Rectal smooth muscle tissue (tissue), 1 donor: ENCODE results near the gene E2F4.
A peak's percentile ranks its signal among the peaks of the same experiment; 100 is the strongest.

Experiments used
- H3K27ac ChIP-seq: one replicate; pipeline ENCODE4 v1.7.0; 2013; ENCODE audit warnings: low read depth, low read length, inconsistent platforms
- H3K27me3 ChIP-seq: one replicate; pipeline ENCODE4 v1.7.0; 2013; ENCODE audit warnings: low read length; ENCODE audit not compliant: control insufficient read depth, insufficient read depth
- H3K36me3 ChIP-seq: one replicate; pipeline ENCODE4 v1.7.0; 2013; ENCODE audit warnings: low read length; ENCODE audit not compliant: control insufficient read depth, insufficient read depth
- H3K4me1 ChIP-seq: one replicate; pipeline ENCODE4 v1.7.0; 2013; ENCODE audit warnings: low read length; ENCODE audit not compliant: control insufficient read depth, insufficient read depth
- H3K4me3 ChIP-seq: one replicate; pipeline ENCODE4 v1.7.0; 2013; ENCODE audit warnings: low read length
- H3K9ac ChIP-seq: one replicate; pipeline ENCODE4 v1.7.0; 2013; ENCODE audit warnings: low read length

The E2F4 gene

GRCh38 chr16:67191995-67192681, at the start of gene E2F4:
Gene E2F4, plus strand, starts transcription at chr16:67192155. Its CDS starts 73 bp downstream, at chr16:67192228.
- peak within 1 kb of the TSS; percentile 40 for H3K27ac ChIP-seq
- H3K4me3 ChIP-seq = peak within 1 kb of the TSS; percentile 97
- H3K36me3 ChIP-seq = peaks cover 23% of the 10 kb centered on the region
- H3K4me1 ChIP-seq = peaks cover 12% of the 10 kb centered on the region
- H3K9ac ChIP-seq = peak within 1 kb of the TSS; percentile 95
- no peaks in the 10 kb centered on the region for H3K27me3 ChIP-seq

- H3K27ac ChIP-seq = no peak overlapping the region
- H3K4me3 ChIP-seq = no peak overlapping the region
- H3K27me3 ChIP-seq = no peaks in the 10 kb centered on the region
- H3K4me1 ChIP-seq = no peaks in the 10 kb centered on the region
- no peak overlapping the region for H3K9ac ChIP-seq
- peaks cover 62% of the 10 kb centered on the region for H3K36me3 ChIP-seq
These were observed 49.6 kb upstream of the E2F4 start for GRCh38 chr16:67142342-67142741.

- Histone ChIP-seq H3K27me3 (no peaks in the 10 kb centered on the region), H3K4me3 (no peak overlapping the region), H3K36me3 (peaks cover 58% of the 10 kb centered on the region), H3K9ac (no peak overlapping the region), H3K4me1 (no peaks in the 10 kb centered on the region), H3K27ac (no peak overlapping the region)
These were observed 47.0 kb upstream of the E2F4 start for GRCh38 chr16:67144943-67145342.

- Histone ChIP-seq H3K36me3 (peaks cover 51% of the 10 kb centered on the region), H3K27ac (no peak overlapping the region), H3K4me3 (no peak overlapping the region), H3K27me3 (no peaks in the 10 kb centered on the region), H3K4me1 (no peaks in the 10 kb centered on the region), H3K9ac (no peak overlapping the region)
These were observed 46.2 kb upstream of the E2F4 start for GRCh38 chr16:67145746-67146145.

GRCh38 chr16:67146523-67147357, 45.2 kb upstream of the E2F4 start:
- H3K9ac ChIP-seq = no peak overlapping the region
- no peaks in the 10 kb centered on the region for H3K27me3 ChIP-seq
- peaks cover 44% of the 10 kb centered on the region for H3K36me3 ChIP-seq
- no peaks in the 10 kb centered on the region for H3K4me1 ChIP-seq
- H3K4me3 ChIP-seq = no peak overlapping the region
- H3K27ac ChIP-seq = no peak overlapping the region

- Histone ChIP-seq H3K4me3 (no peak overlapping the region), H3K36me3 (peaks cover 35% of the 10 kb centered on the region), H3K9ac (no peak overlapping the region), H3K4me1 (no peaks in the 10 kb centered on the region), H3K27ac (no peak overlapping the region), H3K27me3 (no peaks in the 10 kb centered on the region)
These were observed 44.4 kb upstream of the E2F4 start for GRCh38 chr16:67147437-67148140.

GRCh38 chr16:67148221-67148620, 43.7 kb upstream of the E2F4 start:
- Histone ChIP-seq H3K4me3 (no peak overlapping the region), H3K9ac (no peak overlapping the region), H3K4me1 (no peaks in the 10 kb centered on the region), H3K27ac (no peak overlapping the region), H3K27me3 (no peaks in the 10 kb centered on the region), H3K36me3 (peaks cover 31% of the 10 kb centered on the region)

- Histone ChIP-seq H3K4me1 (no peaks in the 10 kb centered on the region), H3K36me3 (peaks cover 29% of the 10 kb centered on the region), H3K27me3 (no peaks in the 10 kb centered on the region), H3K27ac (no peak overlapping the region), H3K9ac (no peak overlapping the region), H3K4me3 (no peak overlapping the region)
These were observed 43.2 kb upstream of the E2F4 start for GRCh38 chr16:67148656-67149275.

GRCh38 chr16:67149276-67150046, 42.5 kb upstream of the E2F4 start:
- H3K4me1 ChIP-seq = no peaks in the 10 kb centered on the region
- H3K36me3 ChIP-seq = peaks cover 25% of the 10 kb centered on the region
- no peaks in the 10 kb centered on the region for H3K27me3 ChIP-seq
- no peak overlapping the region for H3K9ac ChIP-seq
- no peak overlapping the region for H3K4me3 ChIP-seq
- no peak overlapping the region for H3K27ac ChIP-seq

- Histone ChIP-seq H3K36me3 (peaks cover 19% of the 10 kb centered on the region), H3K9ac (no peak overlapping the region), H3K4me1 (no peaks in the 10 kb centered on the region), H3K27me3 (no peaks in the 10 kb centered on the region), H3K4me3 (peak overlapping the region; percentile 69), H3K27ac (peak overlapping the region; percentile 70)
These were observed 41.7 kb upstream of the E2F4 start for GRCh38 chr16:67150047-67150832.

- peak within 1 kb of the TSS; percentile 69 for H3K4me3 ChIP-seq
These were observed 41.0 kb upstream of the E2F4 start, which contains the start of gene B3GNT9 for GRCh38 chr16:67150833-67151396. Gene B3GNT9, minus strand, starts transcription at chr16:67150998. Its CDS starts 513 bp downstream, at chr16:67150485.

More at GRCh38 chr16:67150833-67151396, 41.0 kb upstream of the E2F4 start, which contains the start of gene B3GNT9:
- no peak within 1 kb of the TSS for H3K9ac ChIP-seq
- H3K27ac ChIP-seq = peak within 1 kb of the TSS; percentile 70
- no peaks in the 10 kb centered on the region for H3K4me1 ChIP-seq
- peaks cover 13% of the 10 kb centered on the region for H3K36me3 ChIP-seq
- no peaks in the 10 kb centered on the region for H3K27me3 ChIP-seq
